SH-SY5Y (cell line): Measurements from ENCODE around the gene PPP2R2D.

Source experiments
- GATA2 ChIP-seq: IDR thresholded peaks from 2 replicates; pipeline ENCODE4 v1.6.1; 2011; ENCODE audit warnings: mild to moderate bottlenecking, low read depth, low read length
- GATA3 ChIP-seq: IDR thresholded peaks from 2 replicates; pipeline ENCODE4 v1.6.1; 2011; ENCODE audit warnings: low read depth, mild to moderate bottlenecking, low read length, moderate library complexity

DNA sequence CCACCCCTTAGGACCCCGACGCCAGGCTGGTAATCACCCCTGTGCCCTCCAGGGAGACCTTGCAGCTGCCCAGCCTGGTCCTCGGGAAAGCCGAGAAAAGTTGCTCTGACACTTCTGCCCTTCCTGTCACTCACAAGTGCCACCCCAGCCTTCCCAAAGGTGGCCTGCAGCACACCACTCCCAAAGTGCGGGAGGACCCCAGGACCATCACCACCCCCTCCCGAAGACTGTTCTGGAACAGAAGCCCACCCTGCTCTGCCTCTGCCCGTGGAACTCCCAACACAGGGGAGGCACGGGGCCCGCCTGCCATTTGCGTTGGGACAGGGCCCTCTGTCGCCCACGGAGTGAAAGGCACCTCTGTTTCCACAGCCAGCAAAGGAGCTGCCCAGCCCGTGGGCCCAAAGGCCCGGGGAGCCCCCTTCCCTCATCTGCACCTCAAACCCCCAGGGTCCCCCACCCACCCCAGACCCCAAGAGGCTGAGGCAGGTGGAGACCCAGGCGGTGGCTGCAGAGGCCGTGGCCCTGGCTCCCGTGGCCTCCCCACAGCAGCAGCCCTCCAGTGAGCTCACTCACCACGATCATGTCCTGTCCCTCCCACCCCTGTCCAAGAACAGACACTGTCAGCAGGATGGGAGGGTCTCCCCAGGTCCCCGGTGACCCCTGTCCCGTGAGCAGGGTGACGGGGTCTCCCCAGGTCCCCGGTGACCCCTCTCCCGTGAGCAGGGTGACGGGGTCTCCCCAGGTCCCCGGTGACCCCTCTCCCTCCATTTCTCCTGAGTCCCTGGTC lies 47.8 kb upstream of the PPP2R2D start:
- TF ChIP-seq GATA2 = no peak
- no peak for TF ChIP-seq GATA3
